Endothelial cell (in vitro differentiated cells): ENCODE results near the gene RAD51B. TPM values are rescaled to one million over a fixed set of nuclear protein-coding genes. Genes with fewer than 3 reads are reported as not detected.
A peak's percentile ranks its signal among the peaks of the same experiment; 100 is the strongest.
"Not testable (repeated sequence)": the region's sequence is repeated elsewhere in the genome, so short reads cannot be mapped to it uniquely, and the experiment has no call there.

Experiments
- DNase-seq: peaks from one replicate; pipeline ENCODE4 v3.0.0; 2021; ENCODE audit warnings: low spot score
- H3K27ac Mint-ChIP-seq: one replicate; pipeline ENCODE4 v1.8.0; 2021; ENCODE audit warnings: mixed read lengths, inconsistent platforms; ENCODE audit not compliant: unreplicated experiment
- H3K27me3 Mint-ChIP-seq: one replicate; pipeline ENCODE4 v1.8.0; 2021; ENCODE audit warnings: mild to moderate bottlenecking, moderate library complexity, mixed read lengths, inconsistent platforms; ENCODE audit not compliant: unreplicated experiment
- H3K36me3 Mint-ChIP-seq: one replicate; pipeline ENCODE4 v1.8.0; 2021; ENCODE audit warnings: mild to moderate bottlenecking, low read depth, mixed read lengths, inconsistent platforms; ENCODE audit not compliant: unreplicated experiment
- H3K4me1 Mint-ChIP-seq: one replicate; pipeline ENCODE4 v1.8.0; 2021; ENCODE audit warnings: mild to moderate bottlenecking, mixed read lengths, inconsistent platforms; ENCODE audit not compliant: unreplicated experiment
- H3K4me3 Mint-ChIP-seq: one replicate; pipeline ENCODE4 v1.8.0; 2021; ENCODE audit warnings: mild to moderate bottlenecking, mixed read lengths, inconsistent platforms; ENCODE audit not compliant: unreplicated experiment
- H3K9me3 Mint-ChIP-seq: one replicate; pipeline ENCODE4 v1.8.0; 2021; ENCODE audit warnings: mixed read lengths, inconsistent platforms; ENCODE audit not compliant: unreplicated experiment
- CTCF ChIP-seq: fragments of 200-600 bp; sonication (generic); IDR thresholded peaks from one replicate; pipeline ENCODE4 v1.5.0; 2021; ENCODE audit warnings: antibody characterized with exemption; ENCODE audit not compliant: unreplicated experiment
- total RNA-seq: library from RNA; stranded (reverse); fragmentation: NEBNext Ultra II Directional; extraction: Animal tissue kit (Norgen Biotek cat#: 25700); gene quantifications from one replicate; pipeline ENCODE4 v1.2.1, GENCODE V29; 2021; ENCODE audit not compliant: unreplicated experiment

The RAD51B gene
- total RNA-seq, 1 donor from 2014 or later, result 23.5 TPM

- H3K4me1 Mint-ChIP-seq, result peaks cover 25% of the 10 kb centered on the region
- no peaks in the 10 kb centered on the region for H3K36me3 Mint-ChIP-seq
- no peaks in the 10 kb centered on the region for H3K9me3 Mint-ChIP-seq
- no peak overlapping the region for H3K4me3 Mint-ChIP-seq
- DNase-seq, result no peak
- H3K27ac Mint-ChIP-seq, result no peak overlapping the region
- TF ChIP-seq CTCF, result no peak
- H3K27me3 Mint-ChIP-seq, result peaks cover 2% of the 10 kb centered on the region
Measured at GRCh38 chr14:68285421-68286179, 466.0 kb downstream of the RAD51B start.

GRCh38 chr14:68286667-68287066 is 467.1 kb downstream of the RAD51B start:
- H3K36me3 Mint-ChIP-seq, result no peaks in the 10 kb centered on the region
- no peak for DNase-seq
- H3K4me1 Mint-ChIP-seq, result peaks cover 26% of the 10 kb centered on the region
- no peak for TF ChIP-seq CTCF
- H3K4me3 Mint-ChIP-seq, result no peak overlapping the region
- H3K27me3 Mint-ChIP-seq, result peaks cover 2% of the 10 kb centered on the region
- no peaks in the 10 kb centered on the region for H3K9me3 Mint-ChIP-seq
- H3K27ac Mint-ChIP-seq, result no peak overlapping the region

- peaks cover 37% of the 10 kb centered on the region for H3K4me1 Mint-ChIP-seq
- not testable (repeated sequence) for DNase-seq, H3K9me3 Mint-ChIP-seq, H3K27me3 Mint-ChIP-seq, H3K4me3 Mint-ChIP-seq, H3K36me3 Mint-ChIP-seq, H3K27ac Mint-ChIP-seq
Measured at GRCh38 chr14:68289452-68289851, 469.9 kb downstream of the RAD51B start.

- H3K27ac Mint-ChIP-seq, result peak overlapping the region; percentile 89
- no peak for DNase-seq
Measured at GRCh38 chr14:68291820-68292219, 472.2 kb downstream of the RAD51B start.

GRCh38 chr14:68292441-68293215 is 473.0 kb downstream of the RAD51B start:
- no peak for DNase-seq
- peaks cover 1% of the 10 kb centered on the region for H3K27me3 Mint-ChIP-seq
- TF ChIP-seq CTCF, result no peak
- H3K4me1 Mint-ChIP-seq, result peaks cover 43% of the 10 kb centered on the region
- H3K36me3 Mint-ChIP-seq, result no peaks in the 10 kb centered on the region
- H3K4me3 Mint-ChIP-seq, result no peak overlapping the region
- H3K27ac Mint-ChIP-seq, result peak overlapping the region; percentile 88
- no peaks in the 10 kb centered on the region for H3K9me3 Mint-ChIP-seq

More at GRCh38 chr14:68291820-68292219, 472.2 kb downstream of the RAD51B start:
- Mint-ChIP-seq H3K4me3 (no peak overlapping the region), H3K27me3 (peaks cover 1% of the 10 kb centered on the region), H3K36me3 (no peaks in the 10 kb centered on the region), H3K4me1 (peaks cover 43% of the 10 kb centered on the region), H3K9me3 (no peaks in the 10 kb centered on the region)
- no peak for TF ChIP-seq CTCF
